Measurements from ENCODE around the gene CEP162. TPM values are rescaled to one million over a fixed set of nuclear protein-coding genes. Genes with fewer than 3 reads are reported as not detected.
"Not testable (repeated sequence)": the region's sequence is repeated elsewhere in the genome, so short reads cannot be mapped to it uniquely, and the experiment has no call there.

The CEP162 gene
- total RNA-seq, 1 donor from 2014 or later: 3.3 TPM

DNA sequence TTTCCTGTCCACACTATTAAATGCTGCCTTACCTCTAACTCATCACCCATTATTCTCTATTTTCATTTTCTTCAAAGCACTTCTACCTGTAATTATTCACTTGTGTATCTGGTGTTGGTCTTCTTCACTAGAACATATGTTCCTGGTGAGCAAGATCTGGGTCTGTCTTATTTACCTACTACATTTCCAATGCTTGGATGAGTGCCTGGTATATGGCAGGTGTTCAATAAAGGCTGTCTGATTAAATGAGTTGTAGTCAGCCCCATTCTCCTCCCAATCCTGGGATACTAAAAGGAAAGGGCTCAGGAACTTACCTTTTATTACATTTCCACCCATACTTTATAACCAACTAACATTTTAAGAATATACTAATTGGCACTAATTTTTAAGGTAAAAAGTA is 61.0 kb downstream of the CEP162 start:
- Mint-ChIP-seq H3K36me3 (ENCODE audit: low read depth) (no peaks in the 10 kb centered on the region), H3K27me3 (ENCODE audit: low read depth) (no peaks in the 10 kb centered on the region), H3K27ac (no peak overlapping the region)

DNA sequence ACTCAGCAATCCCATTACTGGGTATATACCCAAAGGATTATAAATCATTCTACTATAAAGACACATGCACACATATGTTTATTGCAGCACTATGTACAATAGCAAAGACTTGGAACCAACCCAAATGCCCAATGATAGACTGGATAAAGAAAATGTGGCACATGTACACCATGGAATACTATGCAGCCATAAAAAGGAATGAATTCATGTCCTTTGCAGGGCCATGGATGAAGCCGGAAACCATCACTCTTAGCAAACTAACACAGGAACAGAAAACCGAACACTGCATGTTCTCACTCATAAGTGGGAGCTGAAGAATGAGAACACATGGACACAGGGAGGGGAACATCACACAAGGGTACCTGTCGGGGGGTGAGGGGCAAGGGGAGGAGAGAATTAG is 63.1 kb downstream of the CEP162 start:
- not testable (repeated sequence) for H3K27ac Mint-ChIP-seq; H3K36me3 Mint-ChIP-seq (ENCODE audit: low read depth)

More for the DNA sequence above, 61.0 kb downstream of the CEP162 start:
- intact Hi-C loops (cut with micrococcal nuclease): no loop called here
- no peak for DNase-seq (ENCODE audit: low spot score)
- no peaks in the 10 kb centered on the region for H3K9me3 Mint-ChIP-seq
- no peaks in the 10 kb centered on the region for H3K4me1 Mint-ChIP-seq (ENCODE audit: low read depth)
- no peak overlapping the region for H3K4me3 Mint-ChIP-seq (ENCODE audit: low read depth)

DNA sequence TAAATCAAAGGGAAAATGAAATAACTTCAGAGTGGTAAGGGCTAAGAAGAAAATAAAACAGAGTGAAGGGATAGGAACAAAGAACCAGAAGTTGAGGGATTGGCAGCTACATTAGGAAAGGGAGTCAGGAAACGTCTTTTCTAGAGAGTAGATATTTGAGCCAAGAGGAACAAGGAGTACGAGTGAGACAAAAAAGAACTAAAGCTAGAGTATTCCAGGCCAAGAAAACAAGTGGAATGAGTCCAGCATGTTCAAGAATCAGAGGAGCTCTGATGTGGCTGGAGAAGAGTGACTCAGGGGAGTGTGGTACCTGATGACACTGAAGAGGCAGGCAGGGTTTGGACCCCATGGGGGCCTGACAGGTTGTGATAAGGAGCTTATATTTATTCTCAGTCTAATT is 66.3 kb downstream of the CEP162 start:
- Mint-ChIP-seq H3K36me3 (ENCODE audit: low read depth) (no peaks in the 10 kb centered on the region), H3K27me3 (ENCODE audit: low read depth) (no peaks in the 10 kb centered on the region), H3K9me3 (no peaks in the 10 kb centered on the region)

More for the DNA sequence above, 63.1 kb downstream of the CEP162 start:
- H3K27me3 Mint-ChIP-seq (ENCODE audit: low read depth); H3K4me1 Mint-ChIP-seq (ENCODE audit: low read depth); H3K9me3 Mint-ChIP-seq; DNase-seq (ENCODE audit: low spot score); intact Hi-C loops (cut with micrococcal nuclease); H3K4me3 Mint-ChIP-seq (ENCODE audit: low read depth): not testable (repeated sequence)

DNA sequence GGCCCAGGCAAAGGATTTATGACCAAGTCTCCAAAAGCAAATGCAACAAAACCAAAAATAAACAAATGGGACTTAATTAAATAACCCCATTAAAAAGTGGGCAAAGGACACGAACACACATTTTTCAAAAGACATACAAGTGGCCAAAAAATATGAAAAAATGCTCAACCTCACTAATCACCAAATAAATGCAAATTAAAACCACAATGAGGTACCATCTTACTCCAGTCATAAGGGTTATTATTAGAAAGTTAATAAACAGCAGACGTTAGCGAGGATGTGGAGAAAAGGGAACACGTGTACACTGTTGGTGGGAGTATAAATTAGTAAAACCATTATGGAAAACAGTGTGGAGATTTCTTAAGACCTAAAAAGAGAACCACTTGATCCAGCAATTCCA is 71.1 kb downstream of the CEP162 start:
- H3K27ac Mint-ChIP-seq: no peak overlapping the region
- no peak for DNase-seq (ENCODE audit: low spot score)
- H3K36me3 Mint-ChIP-seq (ENCODE audit: low read depth): peaks cover 8% of the 10 kb centered on the region
- no peaks in the 10 kb centered on the region for H3K4me1 Mint-ChIP-seq (ENCODE audit: low read depth)
- H3K9me3 Mint-ChIP-seq: no peaks in the 10 kb centered on the region
- H3K27me3 Mint-ChIP-seq (ENCODE audit: low read depth): no peaks in the 10 kb centered on the region
- intact Hi-C loops (cut with micrococcal nuclease): no loop called here
- no peak overlapping the region for H3K4me3 Mint-ChIP-seq (ENCODE audit: low read depth)

More for the DNA sequence above, 66.3 kb downstream of the CEP162 start:
- DNase-seq (ENCODE audit: low spot score): no peak
- Mint-ChIP-seq H3K4me1 (ENCODE audit: low read depth) (no peaks in the 10 kb centered on the region), H3K4me3 (ENCODE audit: low read depth) (no peak overlapping the region), H3K27ac (no peak overlapping the region)
- intact Hi-C loops (cut with micrococcal nuclease): no loop called here

DNA sequence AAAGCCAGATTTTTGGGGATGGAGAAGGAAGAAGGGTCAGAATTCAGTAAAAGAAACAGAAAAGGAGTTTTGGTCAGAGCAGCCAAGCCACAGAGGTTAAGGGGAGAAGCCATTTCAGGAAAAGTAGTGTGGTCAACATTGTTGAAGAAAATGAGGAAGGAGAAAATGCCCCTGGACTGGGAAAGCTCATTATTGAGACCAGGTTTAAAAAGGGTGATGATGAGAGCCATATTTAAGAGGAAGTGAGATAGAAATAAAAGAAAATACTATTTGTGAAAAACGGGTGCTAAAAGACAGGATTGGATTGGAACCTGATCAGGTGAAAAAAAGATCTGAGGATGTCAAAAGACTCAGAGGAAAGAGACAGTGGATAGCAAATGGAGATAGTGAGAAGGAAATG is 75.8 kb downstream of the CEP162 start:
- Mint-ChIP-seq H3K27me3 (ENCODE audit: low read depth) (no peaks in the 10 kb centered on the region), H3K27ac (no peak overlapping the region), H3K36me3 (ENCODE audit: low read depth) (peaks cover 8% of the 10 kb centered on the region), H3K4me3 (ENCODE audit: low read depth) (no peak overlapping the region), H3K9me3 (no peaks in the 10 kb centered on the region), H3K4me1 (ENCODE audit: low read depth) (peaks cover 4% of the 10 kb centered on the region)
- intact Hi-C loops (cut with micrococcal nuclease): no loop called here
- DNase-seq (ENCODE audit: low spot score): no peak

DNA sequence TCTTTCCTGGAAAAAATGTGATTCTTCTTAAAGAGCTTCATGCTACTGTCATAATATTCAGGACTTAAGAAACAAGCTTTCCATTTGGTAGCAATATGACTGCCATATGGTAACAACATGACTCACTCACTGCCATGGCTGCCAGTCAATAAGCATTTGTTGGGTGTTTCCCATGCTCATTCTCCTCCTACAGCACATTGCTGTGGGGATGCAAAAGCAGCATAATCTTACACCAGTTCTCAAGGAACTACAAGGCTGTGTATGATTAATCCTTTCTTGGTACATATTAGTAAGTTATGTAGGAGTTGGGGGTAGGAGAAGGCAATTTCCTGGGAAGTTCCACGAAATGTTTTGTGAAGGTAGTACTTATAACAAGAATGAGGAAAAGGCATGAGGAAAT is 76.7 kb downstream of the CEP162 start:
- H3K27me3 Mint-ChIP-seq (ENCODE audit: low read depth): no peaks in the 10 kb centered on the region
- no peak for DNase-seq (ENCODE audit: low spot score)
- no peaks in the 10 kb centered on the region for H3K9me3 Mint-ChIP-seq
- H3K27ac Mint-ChIP-seq: peak overlapping the region; percentile 3
- H3K4me1 Mint-ChIP-seq (ENCODE audit: low read depth): peaks cover 4% of the 10 kb centered on the region
- intact Hi-C loops (cut with micrococcal nuclease): no loop called here
- no peak overlapping the region for H3K4me3 Mint-ChIP-seq (ENCODE audit: low read depth)
- peaks cover 8% of the 10 kb centered on the region for H3K36me3 Mint-ChIP-seq (ENCODE audit: low read depth)

DNA sequence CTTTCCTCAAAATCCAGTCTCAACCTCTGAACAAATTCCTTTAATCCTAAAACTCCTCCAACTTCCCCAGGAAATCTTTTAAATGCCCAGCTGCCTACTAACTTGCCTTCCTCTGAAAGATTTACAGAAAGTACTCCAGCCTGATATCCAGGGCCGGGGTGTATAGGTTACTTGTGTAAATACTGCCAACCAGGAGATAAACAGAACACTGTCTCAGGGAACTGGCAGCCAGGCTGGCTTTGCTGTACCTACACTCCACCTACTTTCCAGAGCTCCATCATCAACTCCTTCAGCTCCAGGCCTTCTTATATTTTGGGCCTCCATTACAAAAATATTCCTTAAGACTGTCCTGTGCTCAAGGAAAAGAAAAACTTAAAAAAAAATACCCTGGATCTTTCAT is 85.9 kb downstream of the CEP162 start:
- Mint-ChIP-seq H3K27me3 (ENCODE audit: low read depth) (no peaks in the 10 kb centered on the region), H3K27ac (no peak overlapping the region), H3K4me3 (ENCODE audit: low read depth) (no peak overlapping the region), H3K36me3 (ENCODE audit: low read depth) (no peaks in the 10 kb centered on the region), H3K9me3 (no peaks in the 10 kb centered on the region), H3K4me1 (ENCODE audit: low read depth) (peaks cover 4% of the 10 kb centered on the region)
- no peak for DNase-seq (ENCODE audit: low spot score)
- intact Hi-C loops (cut with micrococcal nuclease): no loop called here

DNA sequence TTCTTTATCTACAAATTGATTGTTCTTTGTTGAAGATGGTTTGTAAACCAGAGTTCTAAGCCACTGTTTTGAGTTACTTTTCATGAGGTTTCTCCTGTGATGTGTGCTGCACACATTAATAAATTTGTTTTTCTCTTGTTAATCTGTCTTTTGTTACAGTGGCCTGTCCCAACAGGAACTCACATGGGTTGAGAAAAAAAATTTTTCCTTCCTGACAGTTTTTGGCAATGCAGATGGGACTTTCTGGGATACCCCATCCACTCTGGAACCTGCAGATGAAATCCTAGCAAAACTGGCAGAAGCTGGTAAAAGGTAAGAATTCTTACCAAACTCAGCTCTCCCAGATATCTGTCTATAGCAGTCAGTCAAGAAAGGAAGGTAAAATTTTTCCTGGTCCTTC is 88.1 kb downstream of the CEP162 start:
- no peak for DNase-seq (ENCODE audit: low spot score)
- Mint-ChIP-seq H3K9me3 (no peaks in the 10 kb centered on the region), H3K27me3 (ENCODE audit: low read depth) (no peaks in the 10 kb centered on the region), H3K36me3 (ENCODE audit: low read depth) (no peaks in the 10 kb centered on the region), H3K4me3 (ENCODE audit: low read depth) (no peak overlapping the region), H3K27ac (no peak overlapping the region), H3K4me1 (ENCODE audit: low read depth) (peaks cover 4% of the 10 kb centered on the region)
- intact Hi-C loops (cut with micrococcal nuclease): no loop called here

DNA sequence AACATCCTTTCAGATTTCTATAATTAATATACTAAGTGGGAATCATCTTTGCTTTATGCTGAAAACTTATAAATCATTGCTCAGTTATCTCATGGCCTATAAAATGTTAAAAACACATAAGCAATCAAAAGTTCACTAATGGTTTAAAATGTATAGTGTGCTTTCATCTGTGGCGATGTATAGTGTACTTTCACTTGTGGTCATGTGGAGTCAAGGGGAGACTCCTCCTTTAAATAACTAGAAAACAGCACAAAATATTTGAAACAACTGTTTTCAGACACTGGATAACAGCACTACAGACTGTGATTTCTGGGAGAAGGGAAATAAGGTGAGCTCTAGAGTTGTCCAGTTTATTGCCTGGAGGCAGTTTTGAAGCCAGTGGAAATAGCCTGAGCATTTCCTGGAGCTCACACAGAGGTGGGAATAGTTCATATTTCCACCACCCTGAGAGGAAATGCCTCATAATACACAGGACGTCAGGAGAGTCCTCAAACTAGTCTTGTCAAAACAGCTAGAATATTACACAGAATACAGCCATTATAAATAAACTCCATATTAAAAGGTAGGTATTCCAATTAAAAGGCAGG is 89.4 kb downstream of the CEP162 start:
- no peaks in the 10 kb centered on the region for H3K36me3 Mint-ChIP-seq (ENCODE audit: low read depth)
- H3K27me3 Mint-ChIP-seq (ENCODE audit: low read depth): no peaks in the 10 kb centered on the region
- intact Hi-C loops (cut with micrococcal nuclease): no loop called here
- peaks cover 4% of the 10 kb centered on the region for H3K4me1 Mint-ChIP-seq (ENCODE audit: low read depth)
- no peak overlapping the region for H3K27ac Mint-ChIP-seq
- H3K9me3 Mint-ChIP-seq: no peaks in the 10 kb centered on the region
- no peak for DNase-seq (ENCODE audit: low spot score)
- no peak overlapping the region for H3K4me3 Mint-ChIP-seq (ENCODE audit: low read depth)

DNA sequence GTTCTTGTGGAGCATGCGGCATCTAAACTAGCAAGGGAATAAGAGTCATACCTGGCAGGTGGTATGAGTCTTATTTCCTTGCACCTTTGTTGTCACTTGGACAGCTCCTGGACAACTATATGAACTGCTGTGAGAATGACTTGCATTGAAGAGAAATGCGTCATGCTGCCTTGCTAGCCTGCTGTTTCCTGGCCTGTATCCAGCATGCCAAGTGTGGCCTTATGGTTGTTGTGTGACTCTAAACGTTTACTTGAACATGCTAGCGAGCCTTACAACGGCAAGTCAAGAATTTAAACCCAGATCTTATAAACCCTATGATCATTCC is 90.4 kb downstream of the CEP162 start:
- Mint-ChIP-seq H3K4me1 (ENCODE audit: low read depth) (peaks cover 4% of the 10 kb centered on the region), H3K36me3 (ENCODE audit: low read depth) (no peaks in the 10 kb centered on the region), H3K27me3 (ENCODE audit: low read depth) (no peaks in the 10 kb centered on the region), H3K9me3 (no peaks in the 10 kb centered on the region), H3K4me3 (ENCODE audit: low read depth) (no peak overlapping the region), H3K27ac (no peak overlapping the region)
- intact Hi-C loops (cut with micrococcal nuclease): no loop called here
- no peak for DNase-seq (ENCODE audit: low spot score)

DNA sequence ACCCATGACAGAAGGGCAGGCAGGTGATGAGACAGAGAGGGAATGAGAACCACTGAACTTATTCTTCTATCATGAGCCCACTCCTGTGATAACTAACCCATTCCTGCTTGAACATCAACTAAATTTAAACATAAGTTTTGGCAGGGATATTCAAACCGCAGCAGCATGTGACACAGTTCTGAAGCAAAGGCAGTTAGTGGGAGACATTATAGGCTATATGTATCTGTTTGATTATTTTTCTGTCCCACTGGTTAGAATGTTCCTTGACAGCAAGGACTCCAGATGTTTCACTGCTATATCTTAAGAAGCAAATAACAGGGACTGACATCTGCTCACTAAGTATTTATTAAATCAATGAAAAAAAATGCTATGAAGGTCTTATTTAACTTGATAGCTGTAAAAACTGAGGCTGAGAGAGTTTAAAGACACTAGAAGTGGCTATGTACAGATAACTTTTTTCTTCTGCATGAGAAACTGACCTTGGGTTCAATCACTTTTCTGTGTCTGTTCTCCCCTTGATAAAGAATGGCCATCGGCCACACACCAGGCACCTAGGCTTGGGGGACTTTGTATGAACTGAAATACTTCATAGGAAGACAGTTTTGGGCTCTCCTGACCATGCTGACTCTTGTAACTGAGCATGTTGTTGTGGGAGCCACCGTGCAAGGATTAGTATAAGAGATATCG is 90.9 kb downstream of the CEP162 start:
- intact Hi-C loops (cut with micrococcal nuclease): no loop called here
- Mint-ChIP-seq H3K4me1 (ENCODE audit: low read depth) (peaks cover 4% of the 10 kb centered on the region), H3K4me3 (ENCODE audit: low read depth) (no peak overlapping the region), H3K27ac (no peak overlapping the region), H3K36me3 (ENCODE audit: low read depth) (no peaks in the 10 kb centered on the region), H3K9me3 (peaks cover 2% of the 10 kb centered on the region), H3K27me3 (ENCODE audit: low read depth) (no peaks in the 10 kb centered on the region)
- no peak for DNase-seq (ENCODE audit: low spot score)

DNA sequence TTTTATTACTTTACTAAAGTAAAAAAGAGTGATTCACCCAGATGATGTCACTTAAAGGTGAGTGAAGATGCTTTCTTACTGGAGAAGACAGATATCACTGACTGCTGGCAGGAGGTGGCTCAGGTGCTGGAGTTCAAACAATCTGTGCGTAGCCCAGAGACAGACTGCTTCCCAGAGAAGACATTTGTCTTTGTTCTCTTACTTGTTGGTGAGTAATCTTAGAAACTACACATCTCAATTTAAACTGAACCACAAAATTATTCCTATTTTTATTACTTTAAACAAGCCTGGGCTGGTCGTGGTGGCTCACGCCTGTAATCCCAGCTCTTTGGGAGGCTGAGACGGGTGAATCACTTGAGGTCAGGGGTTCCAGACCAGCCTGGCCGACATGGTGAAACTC is 92.2 kb downstream of the CEP162 start:
- Mint-ChIP-seq H3K4me3 (ENCODE audit: low read depth) (no peak overlapping the region), H3K27ac (no peak overlapping the region), H3K9me3 (peaks cover 10% of the 10 kb centered on the region), H3K27me3 (ENCODE audit: low read depth) (no peaks in the 10 kb centered on the region), H3K4me1 (ENCODE audit: low read depth) (peaks cover 4% of the 10 kb centered on the region), H3K36me3 (ENCODE audit: low read depth) (no peaks in the 10 kb centered on the region)
- no peak for DNase-seq (ENCODE audit: low spot score)
- intact Hi-C loops (cut with micrococcal nuclease): no loop called here

DNA sequence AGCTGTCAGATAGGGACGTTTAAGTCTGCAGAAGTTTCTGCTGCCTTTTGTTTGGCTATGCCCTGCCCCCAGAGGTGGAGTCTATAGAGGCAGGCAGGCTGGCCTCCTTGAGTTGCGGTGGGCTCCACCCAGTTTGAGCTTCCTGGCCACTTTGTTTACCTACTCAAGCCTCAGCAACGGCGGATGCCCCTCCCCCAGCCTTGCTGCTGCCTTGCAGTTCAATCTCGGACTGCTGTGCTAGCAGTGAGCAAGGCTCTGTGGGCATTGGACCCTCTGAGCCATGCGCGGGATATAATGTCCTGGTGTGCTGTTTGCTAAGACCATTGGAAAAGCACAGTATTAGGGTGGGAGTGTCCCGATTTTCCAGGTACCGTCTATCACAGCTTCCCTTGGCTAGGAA is 94.1 kb downstream of the CEP162 start:
- DNase-seq (ENCODE audit: low spot score); H3K27me3 Mint-ChIP-seq (ENCODE audit: low read depth): not testable (repeated sequence)

DNA sequence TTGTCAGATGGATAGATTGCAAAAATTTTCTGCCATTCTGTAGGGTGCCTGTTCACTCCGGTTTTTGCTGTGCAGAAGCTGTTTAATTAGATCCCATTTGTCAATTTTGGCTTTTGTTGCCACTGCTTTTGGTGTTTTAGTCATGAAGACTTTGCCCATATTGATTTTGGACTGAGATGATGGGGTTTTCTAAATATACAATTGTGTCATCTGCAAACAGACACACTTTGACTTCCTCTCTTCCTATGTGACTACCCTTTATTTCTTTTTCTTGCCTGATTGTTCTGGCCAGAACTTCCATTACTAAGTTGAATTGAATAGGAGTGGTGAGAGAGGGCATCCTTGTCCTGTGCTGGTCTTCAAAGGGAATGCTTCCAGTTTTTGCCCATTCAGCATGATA is 97.9 kb downstream of the CEP162 start:
- H3K27ac Mint-ChIP-seq; intact Hi-C loops (cut with micrococcal nuclease): not testable (repeated sequence)

More for the DNA sequence above, 94.1 kb downstream of the CEP162 start:
- H3K9me3 Mint-ChIP-seq; H3K36me3 Mint-ChIP-seq (ENCODE audit: low read depth); H3K4me3 Mint-ChIP-seq (ENCODE audit: low read depth); intact Hi-C loops (cut with micrococcal nuclease); H3K27ac Mint-ChIP-seq; H3K4me1 Mint-ChIP-seq (ENCODE audit: low read depth): not testable (repeated sequence)

More for the DNA sequence above, 97.9 kb downstream of the CEP162 start:
- not testable (repeated sequence) for H3K9me3 Mint-ChIP-seq; H3K36me3 Mint-ChIP-seq (ENCODE audit: low read depth); H3K4me3 Mint-ChIP-seq (ENCODE audit: low read depth); DNase-seq (ENCODE audit: low spot score); H3K27me3 Mint-ChIP-seq (ENCODE audit: low read depth); H3K4me1 Mint-ChIP-seq (ENCODE audit: low read depth)

Data from activated T-helper 2 cell treated with anti-CD3 and anti-CD28 coated beads, Interferon-gamma antibody, Interleukin-2, Interleukin-4, amounts not matched to agents 10 μg/mL and 5 μg/mL and 100 μg/mL, durations not matched to agents 14 hours and 24 hours and 36 hours (primary cell).